GM20000 (cell line): Measurements from ENCODE around the gene CERT1.

Experiments used
- DNase-seq: peaks from one replicate; pipeline ENCODE4 v3.0.0; 2012; ENCODE audit warnings: low spot score
- CTCF ChIP-seq: IDR thresholded peaks from 2 replicates; pipeline ENCODE4 v1.5.1; 2012; ENCODE audit warnings: mild to moderate bottlenecking, control low read depth; ENCODE audit errors: extremely low read depth, missing control alignments

The CERT1 gene

GRCh38 chr5:75523275-75523674 lies 11.8 kb upstream of the CERT1 start:
- no peak for TF ChIP-seq CTCF

GRCh38 chr5:75522542-75522941 lies 11.1 kb upstream of the CERT1 start:
- no peak for TF ChIP-seq CTCF
- DNase-seq, result no peak

More at GRCh38 chr5:75523275-75523674, 11.8 kb upstream of the CERT1 start:
- DNase-seq, result no peak

GRCh38 chr5:75522025-75522424 lies 10.6 kb upstream of the CERT1 start:
- no peak for TF ChIP-seq CTCF
- DNase-seq, result no peak

- TF ChIP-seq CTCF, result no peak
- DNase-seq, result no peak
Observed at GRCh38 chr5:75521195-75521594, 9.8 kb upstream of the CERT1 start.

- no peak for TF ChIP-seq CTCF
- DNase-seq, result no peak
Observed at GRCh38 chr5:75519761-75520160, 8.3 kb upstream of the CERT1 start.

- DNase-seq, result no peak
- no peak for TF ChIP-seq CTCF
Observed at GRCh38 chr5:75514323-75514722, 2.9 kb upstream of the CERT1 start.

GRCh38 chr5:75513841-75514240 lies 2.4 kb upstream of the CERT1 start:
- no peak for DNase-seq
- no peak for TF ChIP-seq CTCF
